B cell (primary cell): Measurements from ENCODE around the gene FTO.

Source experiments
- EZH2 ChIP-seq: IDR thresholded peaks from 2 replicates; pipeline ENCODE4 v1.6.1; 2012; ENCODE audit warnings: borderline replicate concordance, low read depth, mild to moderate bottlenecking, moderate library complexity, low read length; ENCODE audit not compliant: insufficient read depth, poor library complexity, severe bottlenecking
- TF ChIP-seq, protein P1 (sequence below): fragments of 200-600 bp; IDR thresholded peaks from one replicate; pipeline ENCODE4 v1.8.0; 2022; ENCODE audit warnings: antibody characterized with exemption, mild to moderate bottlenecking

DNA sequence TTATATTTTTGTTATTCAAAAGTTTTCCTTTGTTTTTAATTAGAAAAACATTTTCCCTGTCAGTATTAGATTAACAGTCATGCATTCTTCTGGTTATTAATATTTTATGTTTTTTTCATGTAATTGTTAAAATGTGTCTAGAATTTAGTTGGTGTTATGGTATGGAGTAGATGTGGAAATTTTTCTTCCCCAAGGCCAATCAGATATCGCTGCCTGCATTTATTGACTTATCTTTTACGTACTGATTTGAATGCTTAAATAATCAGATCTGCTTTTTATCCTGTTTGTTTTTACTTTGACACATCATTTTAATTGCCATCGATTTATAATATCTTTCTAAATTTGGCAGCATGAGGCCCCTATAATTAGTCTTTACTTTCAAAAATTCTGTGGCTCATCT, 13.6 kb downstream of the FTO start:
- TF ChIP-seq, protein P1, sequence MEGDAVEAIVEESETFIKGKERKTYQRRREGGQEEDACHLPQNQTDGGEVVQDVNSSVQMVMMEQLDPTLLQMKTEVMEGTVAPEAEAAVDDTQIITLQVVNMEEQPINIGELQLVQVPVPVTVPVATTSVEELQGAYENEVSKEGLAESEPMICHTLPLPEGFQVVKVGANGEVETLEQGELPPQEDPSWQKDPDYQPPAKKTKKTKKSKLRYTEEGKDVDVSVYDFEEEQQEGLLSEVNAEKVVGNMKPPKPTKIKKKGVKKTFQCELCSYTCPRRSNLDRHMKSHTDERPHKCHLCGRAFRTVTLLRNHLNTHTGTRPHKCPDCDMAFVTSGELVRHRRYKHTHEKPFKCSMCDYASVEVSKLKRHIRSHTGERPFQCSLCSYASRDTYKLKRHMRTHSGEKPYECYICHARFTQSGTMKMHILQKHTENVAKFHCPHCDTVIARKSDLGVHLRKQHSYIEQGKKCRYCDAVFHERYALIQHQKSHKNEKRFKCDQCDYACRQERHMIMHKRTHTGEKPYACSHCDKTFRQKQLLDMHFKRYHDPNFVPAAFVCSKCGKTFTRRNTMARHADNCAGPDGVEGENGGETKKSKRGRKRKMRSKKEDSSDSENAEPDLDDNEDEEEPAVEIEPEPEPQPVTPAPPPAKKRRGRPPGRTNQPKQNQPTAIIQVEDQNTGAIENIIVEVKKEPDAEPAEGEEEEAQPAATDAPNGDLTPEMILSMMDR: no peak
- TF ChIP-seq EZH2: no peak
